ENCODE measurements around the gene NTM.

NTM gene

DNA sequence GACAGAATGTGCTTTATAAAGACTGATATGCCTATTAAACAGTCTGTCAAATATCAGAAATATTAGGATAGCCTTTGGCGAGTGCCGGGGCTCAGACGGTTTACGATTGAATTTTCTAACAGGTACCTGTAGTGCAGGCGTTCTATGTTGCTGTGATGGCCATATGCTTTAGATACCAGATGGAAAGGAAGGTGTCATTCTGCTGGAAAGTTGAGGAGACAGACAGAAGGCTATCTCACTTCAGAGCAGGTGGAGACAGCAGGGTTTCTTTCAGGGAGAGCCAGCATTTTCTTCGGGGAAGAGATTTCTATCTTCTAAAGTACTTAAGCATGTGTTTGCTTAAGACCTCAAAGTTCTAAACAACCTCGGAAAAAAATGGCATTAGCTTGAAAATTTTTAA lies 415.4 kb downstream of the NTM start:
- Histone ChIP-seq H3K27me3 (no peaks in the 10 kb centered on the region), H3K36me3 (no peaks in the 10 kb centered on the region), H3K4me3 (ENCODE audit: low read depth, low read length) (no peak overlapping the region), H3K9me3 (no peaks in the 10 kb centered on the region; the same call in 1 of the 2 replicates), H3K4me1 (no peaks in the 10 kb centered on the region)
- TF ChIP-seq, protein P1, sequence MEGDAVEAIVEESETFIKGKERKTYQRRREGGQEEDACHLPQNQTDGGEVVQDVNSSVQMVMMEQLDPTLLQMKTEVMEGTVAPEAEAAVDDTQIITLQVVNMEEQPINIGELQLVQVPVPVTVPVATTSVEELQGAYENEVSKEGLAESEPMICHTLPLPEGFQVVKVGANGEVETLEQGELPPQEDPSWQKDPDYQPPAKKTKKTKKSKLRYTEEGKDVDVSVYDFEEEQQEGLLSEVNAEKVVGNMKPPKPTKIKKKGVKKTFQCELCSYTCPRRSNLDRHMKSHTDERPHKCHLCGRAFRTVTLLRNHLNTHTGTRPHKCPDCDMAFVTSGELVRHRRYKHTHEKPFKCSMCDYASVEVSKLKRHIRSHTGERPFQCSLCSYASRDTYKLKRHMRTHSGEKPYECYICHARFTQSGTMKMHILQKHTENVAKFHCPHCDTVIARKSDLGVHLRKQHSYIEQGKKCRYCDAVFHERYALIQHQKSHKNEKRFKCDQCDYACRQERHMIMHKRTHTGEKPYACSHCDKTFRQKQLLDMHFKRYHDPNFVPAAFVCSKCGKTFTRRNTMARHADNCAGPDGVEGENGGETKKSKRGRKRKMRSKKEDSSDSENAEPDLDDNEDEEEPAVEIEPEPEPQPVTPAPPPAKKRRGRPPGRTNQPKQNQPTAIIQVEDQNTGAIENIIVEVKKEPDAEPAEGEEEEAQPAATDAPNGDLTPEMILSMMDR (IDR thresholded peaks at IDR 0.05; ENCODE audit: low read depth, low read length) = no peak
- DNase-seq = no peak

DNA sequence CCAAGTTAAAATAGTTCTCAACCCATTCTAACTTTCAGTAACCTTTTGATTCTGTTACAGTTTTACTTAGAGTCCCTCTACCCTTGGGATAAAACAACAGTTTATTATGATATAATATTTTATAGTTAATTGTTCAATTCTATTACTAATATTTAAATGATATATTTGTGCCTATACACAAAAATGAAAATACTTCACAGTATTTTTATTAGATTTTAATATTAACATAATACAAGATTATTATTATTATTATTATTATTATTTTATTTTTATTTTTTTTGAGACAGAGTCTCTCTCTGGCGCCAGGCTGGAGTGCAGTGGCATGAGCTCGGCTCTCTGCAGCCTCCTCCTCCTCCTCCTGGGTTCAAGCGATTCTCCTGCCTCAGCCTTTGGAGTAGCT lies 416.7 kb downstream of the NTM start:
- Histone ChIP-seq H3K4me1 (no peaks in the 10 kb centered on the region), H3K36me3 (no peaks in the 10 kb centered on the region), H3K27me3 (no peaks in the 10 kb centered on the region), H3K4me3 (ENCODE audit: low read depth, low read length) (no peak overlapping the region), H3K9me3 (no peaks in the 10 kb centered on the region; the same call in 1 of the 2 replicates)
- DNase-seq = no peak
- TF ChIP-seq, protein P1 (IDR thresholded peaks at IDR 0.05; ENCODE audit: low read depth, low read length) = no peak

DNA sequence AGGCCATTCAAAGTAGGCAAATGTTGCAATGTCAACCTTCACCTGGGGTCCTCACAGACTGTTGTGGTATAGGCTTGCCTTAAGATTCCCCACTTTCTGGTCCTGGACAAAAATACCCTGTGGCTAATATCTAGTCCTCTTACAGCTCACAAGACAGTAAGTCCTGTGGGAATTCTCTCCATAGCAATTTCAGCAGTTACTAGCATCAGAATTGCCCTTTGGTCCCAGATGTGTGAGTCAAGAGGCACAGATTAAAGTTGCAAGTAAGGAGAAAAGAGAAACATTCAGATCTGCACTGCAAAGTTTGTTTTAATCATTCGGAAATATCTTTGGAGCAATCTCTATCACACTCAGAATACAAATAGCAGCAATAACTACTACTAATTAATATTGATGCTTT lies 420.2 kb downstream of the NTM start:
- H3K4me1 ChIP-seq = no peaks in the 10 kb centered on the region
- TF ChIP-seq, protein P1 (IDR thresholded peaks at IDR 0.05; ENCODE audit: low read depth, low read length) = no peak

DNA sequence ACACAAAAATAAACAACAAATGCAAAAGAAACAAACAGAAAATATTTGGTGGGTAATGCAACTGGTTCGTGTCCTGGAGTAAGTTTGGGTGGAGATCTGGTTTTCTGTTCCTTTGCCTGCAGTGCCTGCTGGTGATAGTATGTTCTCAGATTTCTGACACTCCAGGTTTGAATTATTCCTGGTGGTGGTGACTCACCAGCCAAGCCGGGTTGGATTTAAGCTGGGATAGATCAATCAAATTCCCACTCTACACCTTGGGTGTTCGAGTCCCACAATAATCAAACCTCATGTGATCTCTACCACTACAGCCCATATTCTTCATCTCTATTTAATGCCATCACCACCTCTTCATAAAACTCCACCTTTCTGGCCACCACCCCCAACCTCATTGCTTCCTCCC lies 421.8 kb downstream of the NTM start:
- Histone ChIP-seq H3K9me3 (peaks cover 2% of the 10 kb centered on the region), H3K27me3 (no peaks in the 10 kb centered on the region), H3K4me1 (no peaks in the 10 kb centered on the region), H3K36me3 (no peaks in the 10 kb centered on the region), H3K4me3 (ENCODE audit: low read depth, low read length) (no peak overlapping the region)
- DNase-seq = no peak
- TF ChIP-seq, protein P1 (IDR thresholded peaks at IDR 0.05; ENCODE audit: low read depth, low read length) = no peak

More for the DNA sequence above, 420.2 kb downstream of the NTM start:
- no peak overlapping the region for H3K4me3 ChIP-seq (ENCODE audit: low read depth, low read length)
- DNase-seq = no peak
- no peaks in the 10 kb centered on the region for H3K27me3 ChIP-seq
- H3K36me3 ChIP-seq = no peaks in the 10 kb centered on the region
- peaks cover 2% of the 10 kb centered on the region for H3K9me3 ChIP-seq

DNA sequence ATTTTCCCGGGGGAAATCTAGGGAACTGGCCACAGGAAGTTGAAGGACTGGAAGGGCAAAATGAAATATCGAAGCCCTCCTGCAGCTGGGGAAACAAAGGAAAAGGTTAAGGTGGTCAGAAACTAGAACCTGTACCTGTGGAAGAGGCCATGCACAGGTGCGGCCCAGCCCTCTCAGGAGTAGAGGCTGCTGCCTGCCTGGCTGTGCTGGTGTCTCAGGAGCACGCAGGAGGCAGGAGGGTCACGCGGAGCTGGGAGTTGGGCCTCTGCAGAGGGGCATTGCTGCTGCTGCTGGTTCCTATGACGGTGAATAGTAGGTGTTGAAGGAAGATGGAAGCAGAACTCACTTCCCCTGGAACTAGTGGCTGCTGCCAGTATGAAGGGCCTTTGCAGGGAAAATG lies 425.7 kb downstream of the NTM start:
- DNase-seq = no peak
- TF ChIP-seq, protein P1 (IDR thresholded peaks at IDR 0.05; ENCODE audit: low read depth, low read length) = no peak
- H3K9me3 ChIP-seq = peaks cover 2% of the 10 kb centered on the region
- H3K4me1 ChIP-seq = no peaks in the 10 kb centered on the region
- H3K36me3 ChIP-seq = no peaks in the 10 kb centered on the region
- H3K27me3 ChIP-seq = no peaks in the 10 kb centered on the region
- no peak overlapping the region for H3K4me3 ChIP-seq (ENCODE audit: low read depth, low read length)

DNA sequence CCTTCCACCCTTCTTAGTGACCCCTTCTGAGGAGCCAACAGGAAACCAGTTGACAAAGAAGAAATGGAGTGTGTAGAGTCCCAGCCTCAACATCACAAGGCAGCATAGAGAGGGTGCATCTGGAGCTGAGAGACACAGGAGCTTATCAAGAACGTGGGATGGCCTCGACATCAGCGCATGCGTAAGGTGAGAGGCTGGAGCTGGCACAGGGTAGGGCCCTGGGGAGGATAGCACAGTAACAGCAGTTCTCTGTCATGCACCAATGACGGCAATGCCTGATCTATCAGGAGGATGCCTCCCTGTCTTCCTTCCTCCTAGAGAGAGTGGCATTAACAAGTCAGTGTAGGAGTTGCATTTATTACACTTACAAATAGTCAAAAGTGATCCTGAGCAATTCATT lies 426.1 kb downstream of the NTM start:
- H3K9me3 ChIP-seq = peaks cover 2% of the 10 kb centered on the region
- no peaks in the 10 kb centered on the region for H3K36me3 ChIP-seq
- H3K27me3 ChIP-seq = no peaks in the 10 kb centered on the region
- no peaks in the 10 kb centered on the region for H3K4me1 ChIP-seq
- TF ChIP-seq, protein P1 (IDR thresholded peaks at IDR 0.05; ENCODE audit: low read depth, low read length) = no peak
- no peak for DNase-seq
- no peak overlapping the region for H3K4me3 ChIP-seq (ENCODE audit: low read depth, low read length)

Measured in BE2C (cell line).